ENCODE measurements around the gene TSPEAR. TPM values are rescaled to one million over a fixed set of nuclear protein-coding genes. Genes with fewer than 3 reads are reported as not detected.

TSPEAR gene
- total RNA-seq, 2 experiments from 2014 or later: not detected

DNA sequence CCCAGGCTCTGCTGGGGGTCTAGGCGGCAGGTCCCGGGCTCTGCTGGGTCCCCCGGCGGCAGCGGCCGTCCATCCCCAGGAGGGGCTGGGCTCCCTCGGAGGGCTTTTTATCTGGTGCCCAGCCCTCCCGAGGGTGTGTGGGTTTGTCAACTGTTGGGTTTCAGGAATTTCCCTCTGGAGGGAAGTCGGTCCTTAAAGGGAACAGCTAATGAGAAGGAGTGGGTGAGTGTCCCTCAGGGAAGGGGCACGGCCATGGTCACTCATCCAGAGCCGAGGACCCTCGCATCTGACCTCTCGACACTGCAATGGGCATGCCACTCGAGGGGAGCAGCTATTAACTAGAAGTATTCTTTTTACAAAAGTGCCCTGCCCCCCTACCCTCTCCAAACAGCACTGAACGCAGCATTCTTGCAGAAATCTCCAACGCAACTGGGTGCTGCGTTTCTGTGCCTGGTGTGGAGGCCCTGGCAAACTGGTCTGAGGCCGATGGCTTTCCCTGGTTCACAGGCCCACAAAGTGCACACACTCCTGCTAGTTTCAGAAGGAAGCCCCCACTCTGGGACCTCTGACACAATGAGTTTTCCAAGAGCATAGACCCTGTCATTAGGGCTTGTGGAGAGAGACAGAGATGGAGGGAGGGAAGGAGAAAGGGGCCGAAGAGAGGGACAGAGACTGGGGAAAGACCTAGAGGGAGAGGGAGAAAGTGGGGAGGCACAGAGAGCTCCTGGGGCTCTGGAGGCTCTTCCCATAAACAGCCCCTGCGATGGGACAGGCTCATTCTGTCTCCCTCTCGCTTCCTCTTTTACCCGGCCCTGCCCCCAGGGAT lies 1.0 kb upstream of the TSPEAR start:
- Histone ChIP-seq H3K4me2 (ENCODE audit: low read length) (no peak overlapping the region), H2AFZ (ENCODE audit: low read length) (no peak overlapping the region), H3K9me2 (ENCODE audit: insufficient read depth, low read length) (no peaks in the 10 kb centered on the region), H3K27ac (ENCODE audit: low read depth, low read length, poor library complexity, severe bottlenecking) (no peak overlapping the region), H3K79me2 (ENCODE audit: insufficient read depth, low read depth, low read length) (no peaks in the 10 kb centered on the region), H3K4me3 (ENCODE audit: low read depth, low read length, poor library complexity, severe bottlenecking) (no peak overlapping the region), H3K36me3 (ENCODE audit: insufficient read depth, low read length) (no peaks in the 10 kb centered on the region), H3K9me3 (ENCODE audit: low read length) (no peaks in the 10 kb centered on the region), H3K4me1 (ENCODE audit: insufficient read depth, low read length, poor library complexity, severe bottlenecking) (no peaks in the 10 kb centered on the region), H4K20me1 (ENCODE audit: insufficient read depth, low read length) (no peaks in the 10 kb centered on the region)
- DNase-seq (ENCODE audit: low spot score): no peak
- intact Hi-C loops (cut with micrococcal nuclease; ENCODE audit: unreplicated experiment): no loop called here
- TF ChIP-seq CTCF (conservative IDR thresholded peaks at IDR 0.05; ENCODE audit: low read length): no peak
- TF ChIP-seq EZH2phosphoT487 (IDR thresholded peaks at IDR 0.05; ENCODE audit: borderline replicate concordance, low read depth, low read length): no peak
- BruUV-seq (replicated peaks): no TSS peak
- ChIA-PET POLR2A (no interaction called here), CTCF (ENCODE audit: unreplicated experiment) (no interaction called here)

- no TSS peak for BruUV-seq (replicated peaks)
- intact Hi-C loops (cut with micrococcal nuclease; ENCODE audit: unreplicated experiment): no loop called here
- H3K9me3 ChIP-seq (ENCODE audit: low read length): no peaks in the 10 kb centered on the region
- no peak overlapping the region for H3K4me3 ChIP-seq (ENCODE audit: low read depth, low read length, poor library complexity, severe bottlenecking)
- no peak for TF ChIP-seq CTCF (conservative IDR thresholded peaks at IDR 0.05; ENCODE audit: low read length)
- no peak for TF ChIP-seq EZH2phosphoT487 (IDR thresholded peaks at IDR 0.05; ENCODE audit: borderline replicate concordance, low read depth, low read length)
- no peaks in the 10 kb centered on the region for H4K20me1 ChIP-seq (ENCODE audit: insufficient read depth, low read length)
- H3K9me2 ChIP-seq (ENCODE audit: insufficient read depth, low read length): no peaks in the 10 kb centered on the region
- no peak overlapping the region for H3K27ac ChIP-seq (ENCODE audit: low read depth, low read length, poor library complexity, severe bottlenecking)
- ChIA-PET CTCF (ENCODE audit: unreplicated experiment) (no interaction called here), POLR2A (no interaction called here)
- no peak for DNase-seq (ENCODE audit: low spot score)
- no peaks in the 10 kb centered on the region for H3K79me2 ChIP-seq (ENCODE audit: insufficient read depth, low read depth, low read length)
- no peak overlapping the region for H3K4me2 ChIP-seq (ENCODE audit: low read length)
- H2AFZ ChIP-seq (ENCODE audit: low read length): no peak overlapping the region
- no peaks in the 10 kb centered on the region for H3K36me3 ChIP-seq (ENCODE audit: insufficient read depth, low read length)
- H3K4me1 ChIP-seq (ENCODE audit: insufficient read depth, low read length, poor library complexity, severe bottlenecking): no peaks in the 10 kb centered on the region
Measured at GRCh38 chr21:44710756-44711326, 531 bp downstream of the TSPEAR start.

GRCh38 chr21:44710294-44710665 lies 1.1 kb downstream of the TSPEAR start:
- no TSS peak for BruUV-seq (replicated peaks)
- ChIA-PET POLR2A (no interaction called here), CTCF (ENCODE audit: unreplicated experiment) (no interaction called here)
- H4K20me1 ChIP-seq (ENCODE audit: insufficient read depth, low read length): no peaks in the 10 kb centered on the region
- DNase-seq (ENCODE audit: low spot score): no peak
- no peaks in the 10 kb centered on the region for H3K9me2 ChIP-seq (ENCODE audit: insufficient read depth, low read length)
- no peaks in the 10 kb centered on the region for H3K9me3 ChIP-seq (ENCODE audit: low read length)
- H3K4me3 ChIP-seq (ENCODE audit: low read depth, low read length, poor library complexity, severe bottlenecking): no peak overlapping the region
- H2AFZ ChIP-seq (ENCODE audit: low read length): no peak overlapping the region
- H3K27ac ChIP-seq (ENCODE audit: low read depth, low read length, poor library complexity, severe bottlenecking): no peak overlapping the region
- no peak overlapping the region for H3K4me2 ChIP-seq (ENCODE audit: low read length)
- no peaks in the 10 kb centered on the region for H3K4me1 ChIP-seq (ENCODE audit: insufficient read depth, low read length, poor library complexity, severe bottlenecking)
- TF ChIP-seq EZH2phosphoT487 (IDR thresholded peaks at IDR 0.05; ENCODE audit: borderline replicate concordance, low read depth, low read length) (no peak), CTCF (conservative IDR thresholded peaks at IDR 0.05; ENCODE audit: low read length) (no peak)
- intact Hi-C loops (cut with micrococcal nuclease; ENCODE audit: unreplicated experiment): no loop called here
- no peaks in the 10 kb centered on the region for H3K36me3 ChIP-seq (ENCODE audit: insufficient read depth, low read length)
- H3K79me2 ChIP-seq (ENCODE audit: insufficient read depth, low read depth, low read length): no peaks in the 10 kb centered on the region

All from OCI-LY7 (cell line).